Nephron (organoid): ENCODE results near the gene NR2C1.

ENCODE experiments used
- H3K27ac Mint-ChIP-seq, 3 experiments: 2 replicates each; pipeline ENCODE4 v1.8.0; 2020; ENCODE audit warnings: mixed read lengths in 3 of 3, mild to moderate bottlenecking in 2 of 3, moderate library complexity in 1 of 3
- H3K27me3 Mint-ChIP-seq: 2 replicates; pipeline ENCODE4 v1.8.0; 2021; ENCODE audit warnings: low read depth, mild to moderate bottlenecking, moderate library complexity, mixed read lengths
- H3K36me3 Mint-ChIP-seq: 2 replicates; pipeline ENCODE4 v1.8.0; 2020; ENCODE audit warnings: low read depth, mixed read lengths
- H3K4me1 Mint-ChIP-seq: 2 replicates; pipeline ENCODE4 v1.8.0; 2020; ENCODE audit warnings: mixed read lengths
- H3K4me3 Mint-ChIP-seq, 3 experiments: 2 replicates each; pipeline ENCODE4 v1.8.0; 2020; ENCODE audit warnings: mild to moderate bottlenecking in 3 of 3, mixed read lengths in 3 of 3, moderate library complexity in 2 of 3
- H3K9me3 Mint-ChIP-seq: 2 replicates; pipeline ENCODE4 v1.8.0; 2020; ENCODE audit warnings: mixed read lengths
- CTCF ChIP-seq, 3 experiments: fragments of 200-600 bp; sonication (generic); IDR thresholded peaks; one replicate each; pipeline ENCODE4 v1.5.0; 2021; ENCODE audit warnings: antibody characterized with exemption in 3 of 3; ENCODE audit not compliant: unreplicated experiment in 3 of 3

The NR2C1 gene

GRCh38 chr12:95034750-95035149, 38.7 kb downstream of the NR2C1 start:
- H3K27me3 Mint-ChIP-seq = no peaks in the 10 kb centered on the region
- H3K4me3 Mint-ChIP-seq = no peak overlapping the region
- peaks cover 26% of the 10 kb centered on the region for H3K36me3 Mint-ChIP-seq
- H3K27ac Mint-ChIP-seq = no peak overlapping the region
- no peaks in the 10 kb centered on the region for H3K4me1 Mint-ChIP-seq
- TF ChIP-seq CTCF (IDR thresholded peaks at IDR 0.05; ENCODE audit: unreplicated experiment in 3 of 3) = no peak
- no peaks in the 10 kb centered on the region for H3K9me3 Mint-ChIP-seq

GRCh38 chr12:95022477-95022876, 50.9 kb downstream of the NR2C1 start:
- H3K27ac Mint-ChIP-seq = no peak overlapping the region
- TF ChIP-seq CTCF (IDR thresholded peaks at IDR 0.05; ENCODE audit: unreplicated experiment in 3 of 3) = no peak
- no peaks in the 10 kb centered on the region for H3K27me3 Mint-ChIP-seq

GRCh38 chr12:95017482-95017881, 55.9 kb downstream of the NR2C1 start:
- Mint-ChIP-seq H3K9me3 (no peaks in the 10 kb centered on the region), H3K4me1 (no peaks in the 10 kb centered on the region), H3K36me3 (peaks cover 21% of the 10 kb centered on the region), H3K27ac (no peak overlapping the region), H3K27me3 (no peaks in the 10 kb centered on the region), H3K4me3 (no peak overlapping the region)
- TF ChIP-seq CTCF (IDR thresholded peaks at IDR 0.05; ENCODE audit: unreplicated experiment in 3 of 3) = no peak

More at GRCh38 chr12:95022477-95022876, 50.9 kb downstream of the NR2C1 start:
- no peaks in the 10 kb centered on the region for H3K9me3 Mint-ChIP-seq
- no peaks in the 10 kb centered on the region for H3K4me1 Mint-ChIP-seq
- no peak overlapping the region for H3K4me3 Mint-ChIP-seq
- peaks cover 26% of the 10 kb centered on the region for H3K36me3 Mint-ChIP-seq

DNA sequence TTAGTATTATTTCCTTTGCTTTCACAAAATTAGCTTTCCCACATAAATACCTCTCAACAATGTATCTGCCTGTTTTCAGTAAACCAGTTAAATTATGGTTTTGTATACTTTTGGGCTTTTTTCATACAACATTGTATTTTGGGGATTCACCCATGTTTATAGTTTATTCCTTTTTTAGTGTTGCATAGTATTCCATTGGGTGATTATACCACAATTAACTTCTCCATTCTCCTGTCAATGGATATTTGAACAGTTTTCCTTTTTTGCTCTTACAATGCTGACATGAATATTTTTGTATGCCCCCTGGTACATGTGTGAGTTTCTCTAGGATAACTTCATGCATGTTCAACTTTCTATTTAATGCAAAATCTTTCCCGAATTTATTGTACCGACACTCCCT, 57.3 kb downstream of the NR2C1 start:
- H3K4me1 Mint-ChIP-seq = no peaks in the 10 kb centered on the region
- no peaks in the 10 kb centered on the region for H3K27me3 Mint-ChIP-seq
- H3K9me3 Mint-ChIP-seq = peaks cover 1% of the 10 kb centered on the region
- no peak for TF ChIP-seq CTCF (IDR thresholded peaks at IDR 0.05; ENCODE audit: unreplicated experiment in 3 of 3)
- no peak overlapping the region for H3K27ac Mint-ChIP-seq
- H3K36me3 Mint-ChIP-seq = peaks cover 21% of the 10 kb centered on the region
- H3K4me3 Mint-ChIP-seq = no peak overlapping the region

DNA sequence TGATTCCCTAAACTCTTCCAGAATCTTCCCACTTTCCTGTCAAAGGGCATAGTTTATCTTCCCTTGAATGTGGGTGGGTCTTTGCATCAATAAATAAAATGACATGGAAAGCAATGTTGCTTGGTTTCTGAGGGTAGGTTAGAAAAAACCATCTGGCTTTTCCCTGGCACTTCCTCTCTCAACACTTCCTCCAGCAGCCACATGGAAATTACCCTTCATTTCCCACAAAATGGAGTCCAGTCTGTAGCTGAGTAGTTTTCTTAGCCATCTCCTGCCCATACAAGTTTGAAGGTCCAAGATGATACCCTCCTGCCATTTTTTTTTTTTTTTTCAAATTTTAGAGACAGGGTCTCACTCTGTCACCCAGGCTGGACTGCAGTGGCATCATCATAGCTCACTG, 58.9 kb downstream of the NR2C1 start:
- Mint-ChIP-seq H3K36me3 (peaks cover 11% of the 10 kb centered on the region), H3K4me1 (no peaks in the 10 kb centered on the region), H3K9me3 (peaks cover 5% of the 10 kb centered on the region), H3K4me3 (no peak overlapping the region), H3K27me3 (no peaks in the 10 kb centered on the region), H3K27ac (no peak overlapping the region)
- no peak for TF ChIP-seq CTCF (IDR thresholded peaks at IDR 0.05; ENCODE audit: unreplicated experiment in 3 of 3)

GRCh38 chr12:95006206-95006605, 67.2 kb downstream of the NR2C1 start:
- Mint-ChIP-seq H3K27me3 (no peaks in the 10 kb centered on the region), H3K27ac (no peak overlapping the region), H3K9me3 (peaks cover 19% of the 10 kb centered on the region), H3K4me3 (peak overlapping the region; percentile 8 to 68 (median 33)), H3K36me3 (peaks cover 4% of the 10 kb centered on the region), H3K4me1 (peaks cover 13% of the 10 kb centered on the region)
- TF ChIP-seq CTCF (IDR thresholded peaks at IDR 0.05; ENCODE audit: unreplicated experiment in 3 of 3) = no peak
